HG03064 (cell line): Measurements from ENCODE around the gene EPHA10.

Source experiments
- ATAC-seq: cut with Tn5 transposase; IDR thresholded peaks from one replicate; pipeline ENCODE4 v1.9.1; 2021; ENCODE audit warnings: low read depth; ENCODE audit not compliant: unreplicated experiment

EPHA10 gene

GRCh38 chr1:37682334-37682987, 82.5 kb downstream of the EPHA10 start:
- no peak for ATAC-seq

DNA sequence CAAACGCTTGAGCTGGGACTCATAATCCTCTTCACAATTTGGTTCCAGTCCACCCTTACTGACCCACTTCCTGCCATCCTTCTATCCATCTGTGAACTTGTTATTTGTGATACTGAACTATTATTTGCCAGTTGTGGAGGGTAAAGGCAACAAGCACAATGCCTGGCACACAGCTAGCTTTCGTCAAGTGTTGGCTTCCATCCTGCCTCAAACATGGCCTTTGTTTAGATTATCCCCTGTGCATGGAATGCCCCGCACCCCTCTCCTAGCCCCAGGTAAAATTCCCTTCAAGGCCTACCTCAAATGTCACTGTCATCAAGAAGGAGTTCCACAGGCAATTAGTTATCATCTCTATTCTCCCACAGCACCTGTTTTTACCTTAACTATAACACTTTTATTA, 84.0 kb downstream of the EPHA10 start:
- no peak for ATAC-seq

DNA sequence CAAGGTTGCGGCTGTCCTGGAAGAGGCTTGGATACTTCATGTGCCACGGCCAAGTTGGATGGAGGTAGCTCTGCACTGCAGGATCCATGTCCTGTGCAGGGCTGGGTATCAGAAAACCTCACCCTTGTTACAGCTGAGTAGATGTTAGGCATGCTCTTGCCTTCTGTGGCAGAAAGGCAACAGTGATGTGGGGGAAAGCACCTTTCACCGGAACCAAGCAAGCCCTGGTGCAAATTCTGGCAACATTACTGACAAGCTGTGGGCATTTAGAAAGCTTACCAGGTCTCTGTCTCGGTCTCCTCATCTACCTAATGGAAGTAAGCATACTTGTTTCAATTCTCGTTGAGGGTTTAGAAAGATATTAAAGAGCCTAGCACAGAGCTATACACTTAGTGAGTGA, 87.1 kb downstream of the EPHA10 start:
- ATAC-seq = no peak

DNA sequence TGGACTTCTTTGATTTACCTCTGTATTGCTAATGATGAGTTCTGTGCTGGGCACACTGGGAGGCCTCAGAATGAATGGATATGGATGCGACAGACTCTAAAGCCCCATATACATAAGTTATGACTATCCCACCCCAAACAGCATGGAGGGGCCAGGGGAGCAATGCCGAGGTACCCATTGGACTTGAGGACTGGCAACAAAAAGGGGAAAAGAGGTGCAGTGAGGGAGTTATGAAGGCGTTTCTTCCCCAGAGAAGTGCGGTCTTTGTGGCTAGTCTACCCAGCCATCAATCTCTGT, 87.8 kb downstream of the EPHA10 start:
- no peak for ATAC-seq

- ATAC-seq = no peak
These were observed 88.4 kb downstream of the EPHA10 start for GRCh38 chr1:37676281-37677142.

DNA sequence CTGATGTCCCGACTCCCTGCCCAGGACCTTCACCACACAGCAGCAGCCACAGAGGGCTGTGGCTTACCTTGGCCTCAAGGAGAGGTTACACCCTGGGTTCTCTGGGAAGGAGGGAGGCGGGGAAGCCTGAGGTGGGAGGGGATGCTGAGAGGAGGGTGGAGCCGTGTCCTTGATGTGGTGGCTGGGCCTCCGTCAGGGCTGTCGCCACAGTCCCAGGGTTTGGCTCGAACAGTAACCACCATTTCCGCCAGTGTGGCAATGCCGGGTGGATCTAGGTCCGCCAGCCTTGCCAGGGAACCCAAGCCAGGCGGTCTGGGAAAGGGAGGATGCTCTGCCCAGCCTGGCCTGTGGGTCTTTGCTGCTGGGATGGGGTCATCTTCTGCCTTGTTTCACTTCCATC, 91.0 kb downstream of the EPHA10 start:
- no peak for ATAC-seq

DNA sequence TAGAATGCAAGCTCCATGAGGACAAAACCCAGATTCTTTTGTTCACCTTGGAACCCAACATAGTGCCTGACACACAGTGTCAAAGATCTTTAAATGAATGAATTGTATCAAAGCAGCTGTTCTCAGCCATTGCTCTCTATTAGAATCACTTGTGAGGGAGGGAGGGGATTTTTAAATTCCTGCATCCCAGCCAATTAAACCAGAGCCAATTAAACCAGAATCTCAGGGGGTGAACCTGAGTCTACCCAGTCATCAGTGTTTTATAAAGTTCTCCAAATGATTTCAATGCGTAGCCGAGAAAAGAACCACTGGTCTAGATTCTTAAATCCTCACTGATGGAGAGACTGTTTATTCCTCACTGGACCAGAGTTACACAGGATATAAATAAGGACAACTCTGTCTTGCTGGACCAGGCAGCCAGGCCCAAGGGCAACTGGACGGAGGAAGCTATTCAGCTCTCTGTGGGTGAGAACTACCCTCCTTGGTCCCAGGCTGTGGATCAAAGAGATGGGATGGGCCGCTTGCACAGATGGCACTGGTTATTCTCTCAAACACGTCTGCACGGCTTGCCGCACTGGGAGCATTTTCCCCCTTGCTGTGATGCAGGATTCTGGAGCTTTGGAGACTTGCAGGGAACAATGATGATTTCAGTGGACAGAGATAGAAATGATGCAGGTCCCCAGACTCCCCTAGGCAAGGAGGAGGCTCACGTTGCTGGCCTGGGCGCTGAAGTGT, 92.6 kb downstream of the EPHA10 start:
- ATAC-seq = no peak

GRCh38 chr1:37671261-37671660, 93.7 kb downstream of the EPHA10 start:
- no peak for ATAC-seq

DNA sequence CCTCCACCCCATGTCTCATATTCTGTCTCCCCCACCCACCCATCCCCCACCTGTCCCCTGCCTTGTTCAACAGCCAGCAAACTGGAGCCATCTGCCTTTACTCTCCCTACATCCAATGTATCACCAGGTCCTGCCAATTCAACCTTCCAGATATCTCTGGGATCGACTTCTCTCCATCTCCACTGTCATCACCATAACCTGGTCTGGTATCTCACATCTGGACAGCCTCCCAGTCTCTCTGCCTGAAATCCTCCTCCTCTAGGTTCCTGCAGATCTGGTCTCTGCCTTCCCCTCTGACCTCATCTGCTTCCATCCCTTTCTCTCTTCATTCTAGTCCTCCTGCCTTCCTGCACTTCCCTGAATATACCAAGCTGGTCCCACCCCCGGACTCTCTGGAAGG, 94.8 kb downstream of the EPHA10 start:
- ATAC-seq = no peak

DNA sequence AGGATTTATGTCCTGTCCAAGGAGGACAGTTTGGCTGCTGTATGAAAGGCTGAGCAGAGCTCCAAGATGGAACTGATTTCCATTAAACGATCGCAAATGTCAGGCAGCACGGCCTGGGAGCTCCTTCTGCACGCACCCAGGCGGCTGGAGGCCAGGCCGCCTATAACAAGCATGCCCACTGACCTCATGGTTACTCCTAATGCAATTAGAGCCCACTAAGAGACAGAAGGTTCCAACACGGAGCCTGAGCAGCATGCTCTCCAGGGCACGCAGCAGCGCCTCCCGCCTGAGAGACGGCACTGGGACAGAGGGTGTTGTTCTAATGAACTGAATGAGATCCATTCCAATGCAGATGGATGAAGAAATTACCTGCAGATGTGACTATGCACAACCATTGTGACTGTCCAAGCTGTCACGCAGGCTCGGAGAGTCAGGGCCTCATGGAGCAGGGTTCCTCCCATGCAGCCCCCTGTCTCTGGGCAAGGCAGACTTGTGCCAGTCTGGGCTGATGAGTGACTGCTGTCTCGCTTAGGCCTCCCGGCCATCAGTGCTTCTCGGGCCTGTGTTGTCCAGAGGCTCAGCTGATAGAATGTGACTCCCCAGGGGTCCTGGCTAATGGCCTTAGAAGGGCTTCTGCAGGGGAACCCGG, 97.8 kb downstream of the EPHA10 start:
- no peak for ATAC-seq

DNA sequence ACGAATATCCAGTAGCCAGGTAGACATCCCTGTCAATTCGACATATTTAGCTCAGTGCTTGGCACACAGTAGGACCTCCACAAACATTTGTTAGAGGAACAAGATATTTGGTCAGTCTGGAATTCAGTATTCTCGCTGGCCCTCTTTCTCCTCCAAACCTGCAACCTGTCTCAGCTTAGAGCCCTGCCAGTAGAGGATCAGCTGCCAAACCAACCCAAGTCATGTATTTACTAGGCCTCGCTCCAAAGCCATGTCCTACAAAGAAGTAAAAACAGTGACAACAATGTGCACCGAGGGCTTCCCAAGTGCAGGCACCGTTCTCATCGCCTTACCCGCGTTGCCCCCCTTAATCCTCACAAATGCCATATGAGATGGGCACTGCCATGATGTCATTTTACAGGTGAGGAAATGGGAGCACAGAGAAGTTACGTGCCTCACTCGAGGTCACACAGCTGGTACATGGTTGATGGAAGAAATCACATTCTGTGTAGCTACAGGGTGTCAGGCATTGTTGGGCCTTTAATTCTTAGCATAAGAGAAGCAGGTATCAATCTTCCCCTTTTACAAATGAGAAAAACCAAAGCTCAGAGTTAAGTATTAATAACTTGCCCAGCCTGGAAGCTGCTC, 98.6 kb downstream of the EPHA10 start:
- ATAC-seq = no peak
